HCT116 (cell line): ENCODE results near the gene ADAMTS14. TPM values are rescaled to one million over a fixed set of nuclear protein-coding genes. Genes with fewer than 3 reads are reported as not detected.

Experiments used
- ATAC-seq: fragments of 200-7000 bp; cut with Tn5 transposase; 2 replicates; pipeline ENCODE4 v1.9.1; 2020; ENCODE audit warnings: mild to moderate bottlenecking, moderate library complexity
- BruUV-seq: library from RNA; stranded (reverse); fragments of 400-500 nt; replicated peaks from 2 replicates; lab custom pipeline; 2021; lab: Mats Ljungman, UMichigan
- CTCF ChIA-PET: fragments of 300-600 bp; sonication (Branson Sonifier 250); formaldehyde crosslinking; loops from one replicate; lab custom pipeline; 2021; ENCODE audit warnings: antibody characterized with exemption; lab: Charles Lee
- POLR2A ChIA-PET: fragments of 300-600, 350-600 bp; sonication (Branson Sonifier 250); formaldehyde crosslinking; loops from one replicate; lab custom pipeline; 2021; ENCODE audit warnings: antibody characterized with exemption; lab: Charles Lee
- RAD21 ChIA-PET, 2 experiments: fragments of 300-600 bp; sonication (Branson Sonifier 250); formaldehyde crosslinking; loops; one replicate each; lab custom pipeline; 2023; ENCODE audit warnings: low total read pairs in 2 of 2; ENCODE audit not compliant: uncharacterized antibody in 2 of 2, unreplicated experiment in 2 of 2, low non-redundant PET in 1 of 2; lab: Charles Lee
- DNase-seq: peaks from one replicate; pipeline ENCODE4 v3.0.0-alpha.2; 2010; ENCODE audit warnings: low read depth, low spot score
- H2AFZ ChIP-seq: fragments of 200-600 bp; shearing (Covaris generic), sonication (generic); 2 replicates; pipeline ENCODE4 v1.6.1; 2017; ENCODE audit warnings: low read depth, mixed run types, mixed read lengths, antibody characterized with exemption, low read length; ENCODE audit not compliant: poor library complexity, severe bottlenecking
- H3K27ac ChIP-seq: 2 replicates; pipeline ENCODE4 v1.5.1; 2012; ENCODE audit warnings: low read depth, low read length
- H3K27me3 ChIP-seq: fragments of 200-600 bp; sonication (generic); 2 replicates; pipeline ENCODE4 v1.6.1; 2016; ENCODE audit warnings: mixed run types, low read length, mixed read lengths; ENCODE audit not compliant: insufficient read depth
- H3K36me3 ChIP-seq, 2 experiments: fragments of 200-500 bp in 1 of 2; fragments of 200-600 bp in 1 of 2; sonication (Bioruptor generic) in 1 of 2; sonication (generic) in 1 of 2; 2 replicates each; pipeline versions ENCODE4 v1.5.1 to v1.6.1; 2014 to 2016; ENCODE audit warnings: low read length in 2 of 2, inconsistent platforms in 1 of 2, mixed read lengths in 1 of 2, mixed run types in 1 of 2; ENCODE audit not compliant: insufficient read depth in 2 of 2, control insufficient read depth in 1 of 2
- H3K4me1 ChIP-seq, 2 experiments: fragments of 200-600 bp in 1 of 2; sonication (generic) in 1 of 2; 2 replicates each; pipeline versions ENCODE4 v1.5.1 to v1.6.1; 2012 to 2017; ENCODE audit warnings: low read length in 2 of 2, inconsistent platforms in 1 of 2, mild to moderate bottlenecking in 1 of 2, mixed read lengths in 1 of 2, mixed run types in 1 of 2, moderate library complexity in 1 of 2; ENCODE audit not compliant: insufficient read depth in 2 of 2, control insufficient read depth in 1 of 2
- H3K4me2 ChIP-seq: fragments of 200-600 bp; sonication (generic); 2 replicates; pipeline ENCODE4 v1.6.1; 2017; ENCODE audit warnings: mixed run types, low read length, mixed read lengths
- H3K4me3 ChIP-seq, 2 experiments: fragments of 200-600 bp in 1 of 2; sonication (generic) in 1 of 2; replicated peaks in 1 of 2; 2 replicates each; pipeline ENCODE4 v1.5.1; 2011 to 2016; ENCODE audit warnings: low read length in 2 of 2, control low read depth in 1 of 2, low read depth in 1 of 2, mild to moderate bottlenecking in 1 of 2, mixed read lengths in 1 of 2, mixed run types in 1 of 2
- H3K79me2 ChIP-seq: fragments of 200-600 bp; sonication (generic); 2 replicates; pipeline ENCODE4 v1.6.1; 2017; ENCODE audit warnings: mild to moderate bottlenecking, mixed run types, low read length, moderate library complexity, mixed read lengths; ENCODE audit not compliant: insufficient read depth
- H3K9ac ChIP-seq: fragments of 200-600 bp; sonication (generic); 2 replicates; pipeline ENCODE4 v1.6.1; 2016; ENCODE audit warnings: low read length, mixed read lengths
- H3K9me2 ChIP-seq: fragments of 200-600 bp; sonication (generic), shearing (Covaris generic); 2 replicates; pipeline ENCODE4 v1.6.1; 2017; ENCODE audit warnings: mixed run types, mild to moderate bottlenecking, moderate library complexity; ENCODE audit not compliant: insufficient read depth
- H3K9me3 ChIP-seq, 2 experiments: fragments of 200-500 bp in 1 of 2; fragments of 200-600 bp in 1 of 2; sonication (Bioruptor generic) in 1 of 2; sonication (generic) in 1 of 2; 2 replicates each; pipeline ENCODE4 v1.6.1; 2014 to 2017; ENCODE audit warnings: low read length in 2 of 2, mixed read lengths in 2 of 2, inconsistent platforms in 1 of 2, low read depth in 1 of 2, mild to moderate bottlenecking in 1 of 2, mixed run types in 1 of 2, moderate library complexity in 1 of 2; ENCODE audit not compliant: control insufficient read depth in 1 of 2, insufficient read depth in 1 of 2
- H4K20me1 ChIP-seq: fragments of 200-600 bp; sonication (generic), shearing (Covaris generic); 2 replicates; pipeline ENCODE4 v1.6.1; 2017; ENCODE audit warnings: mixed run types, mild to moderate bottlenecking, moderate library complexity; ENCODE audit not compliant: insufficient read depth
- ATF3 ChIP-seq: IDR thresholded peaks from 2 replicates; pipeline ENCODE4 v1.6.1; 2012
- CTCF ChIP-seq, 3 experiments: fragments of 200-600 bp in 1 of 3; sonication (generic) in 1 of 3; IDR thresholded peaks in 2 of 3; conservative IDR thresholded peaks in 1 of 3; 2 replicates each; pipeline ENCODE4 v1.5.1; 2012 to 2017; ENCODE audit warnings: low read depth in 2 of 3, low read length in 2 of 3, antibody characterized with exemption in 1 of 3, borderline replicate concordance in 1 of 3, control low read depth in 1 of 3, mild to moderate bottlenecking in 1 of 3, mixed read lengths in 1 of 3, mixed run types in 1 of 3, moderate library complexity in 1 of 3; ENCODE audit not compliant: insufficient read depth in 1 of 3
- EGR1 ChIP-seq: IDR thresholded peaks from 2 replicates; pipeline ENCODE4 v1.6.1; 2012; ENCODE audit warnings: low read depth
- ELF1 ChIP-seq: IDR thresholded peaks from 2 replicates; pipeline ENCODE4 v1.6.1; 2012; ENCODE audit warnings: low read depth, borderline replicate concordance
- EZH2 ChIP-seq: fragments of 200-600 bp; sonication (generic); IDR thresholded peaks from 2 replicates; pipeline ENCODE4 v1.6.1; 2017; ENCODE audit warnings: antibody characterized with exemption, mixed run types
- FOSL1 ChIP-seq: IDR thresholded peaks from 2 replicates; pipeline ENCODE4 v1.6.1; 2012; ENCODE audit warnings: low read depth
- POLR2A ChIP-seq: IDR thresholded peaks from 2 replicates; pipeline ENCODE4 v1.7.0; 2011; ENCODE audit warnings: borderline replicate concordance; ENCODE audit not compliant: insufficient read depth, insufficient read length; ENCODE audit errors: extremely low read depth
- POLR2AphosphoS5 ChIP-seq: IDR thresholded peaks from 2 replicates; pipeline ENCODE4 v1.6.1; 2011; ENCODE audit warnings: mild to moderate bottlenecking, low read depth, low read length, moderate library complexity
- SP1 ChIP-seq: IDR thresholded peaks from 2 replicates; pipeline ENCODE4 v1.6.1; 2012; ENCODE audit warnings: low read depth
- YY1 ChIP-seq: IDR thresholded peaks from 2 replicates; pipeline ENCODE4 v1.6.1; 2011; ENCODE audit warnings: low read length, low read depth, moderate library complexity, mild to moderate bottlenecking; ENCODE audit not compliant: insufficient replicate concordance; ENCODE audit errors: extremely low read depth
- ZBTB33 ChIP-seq: IDR thresholded peaks from 2 replicates; pipeline ENCODE4 v1.6.1; 2011; ENCODE audit warnings: mild to moderate bottlenecking, low read length, moderate library complexity; ENCODE audit not compliant: insufficient replicate concordance; ENCODE audit errors: extremely low read depth
- ZNF274 ChIP-seq: fragments of 200-500 bp; sonication (Bioruptor generic); IDR thresholded peaks from 2 replicates; pipeline ENCODE4 v1.6.1; 2014; ENCODE audit warnings: mild to moderate bottlenecking, low read depth, low read length, inconsistent platforms
- intact Hi-C: fragments of 100-400 bp; cut with micrococcal nuclease; formaldehyde crosslinking; loops from 2 replicates; pipeline ENCODE4 v1.10.0; 2022
- total RNA-seq: library from RNA; stranded (reverse); gene quantifications from one replicate; pipeline ENCODE4 v1.2.1, GENCODE V29; 2021; ENCODE audit not compliant: unreplicated experiment

ADAMTS14 gene
- total RNA-seq, 1 experiment from 2014 or later: 13.2 TPM

DNA sequence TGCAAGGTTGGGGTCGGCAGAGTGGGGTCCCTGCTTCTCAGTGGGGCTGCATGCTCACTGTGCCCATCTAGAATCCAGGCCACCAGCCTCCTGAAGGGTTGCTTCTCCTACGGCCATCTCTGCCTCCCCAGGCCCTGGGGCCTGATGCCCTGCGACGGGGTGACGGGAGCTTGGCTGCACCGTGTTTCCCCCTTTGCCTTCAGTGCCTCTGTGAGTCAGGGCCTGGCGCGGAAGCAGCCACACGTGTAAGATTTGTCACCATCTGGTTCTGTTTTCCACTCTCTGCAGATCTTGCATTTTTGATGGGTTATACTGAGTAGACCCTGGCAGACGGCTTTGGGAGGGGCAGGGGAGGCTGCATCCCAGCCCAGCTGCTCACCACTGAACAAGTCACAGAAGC is 7.2 kb downstream of the ADAMTS14 start (continued):
- TF ChIP-seq ZBTB33: no peak
- no peak for TF ChIP-seq POLR2A
- no peak for TF ChIP-seq CTCF (IDR thresholded peaks at IDR 0.05 in 2 of 3, conservative IDR thresholded peaks at IDR 0.05 in 1 of 3; ENCODE audit: borderline replicate concordance in 1 of 3, insufficient read depth in 1 of 3, low read depth in 2 of 3, low read length in 2 of 3)
- no peak for TF ChIP-seq ATF3

GRCh38 chr10:70680899-70681730 is 8.8 kb downstream of the ADAMTS14 start:
- BruUV-seq: no TSS peak
- ChIA-PET CTCF (no interaction called here), POLR2A (no interaction called here), RAD21 (no interaction called here)
- Histone ChIP-seq H2AFZ (no peak overlapping the region), H4K20me1 (no peaks in the 10 kb centered on the region), H3K79me2 (peaks cover 48% of the 10 kb centered on the region), H3K9me3 (no peaks in the 10 kb centered on the region), H3K27me3 (no peaks in the 10 kb centered on the region), H3K9ac (no peak overlapping the region), H3K4me2 (no peak overlapping the region), H3K9me2 (no peaks in the 10 kb centered on the region), H3K27ac (no peak overlapping the region), H3K4me3 (no peak overlapping the region), H3K4me1 (peaks cover 0 to 34% of the 10 kb centered on the region in 2 experiments; a peak in 2 of 4 replicates), H3K36me3 (peaks cover 0 to 17% of the 10 kb centered on the region in 2 experiments; a peak in 2 of 4 replicates)
- peak; percentile 15; the same call in 1 of the 2 replicates for ATAC-seq
- DNase-seq: no peak
- intact Hi-C loops: no loop called here
- TF ChIP-seq CTCF (IDR thresholded peaks at IDR 0.05 in 2 of 3, conservative IDR thresholded peaks at IDR 0.05 in 1 of 3; ENCODE audit: borderline replicate concordance in 1 of 3, insufficient read depth in 1 of 3, low read depth in 2 of 3, low read length in 2 of 3): no peak
- TF ChIP-seq EZH2: no peak
- TF ChIP-seq YY1: no peak
- no peak for TF ChIP-seq FOSL1
- no peak for TF ChIP-seq ELF1
- TF ChIP-seq ATF3: no peak
- TF ChIP-seq SP1: no peak
- no peak for TF ChIP-seq ZBTB33
- TF ChIP-seq EGR1: no peak
- TF ChIP-seq ZNF274: no peak
- TF ChIP-seq POLR2AphosphoS5: no peak
